K562 (cell line): ENCODE results near the gene GRSF1. TPM values are rescaled to one million over a fixed set of nuclear protein-coding genes. Genes with fewer than 3 reads are reported as not detected.

Source experiments
- CBX2 ChIP-seq: fragments of 200-600 bp; sonication (generic); IDR thresholded peaks from one replicate; pipeline ENCODE4 v1.6.1; 2012; ENCODE audit warnings: mild to moderate bottlenecking, low read length, inconsistent platforms; ENCODE audit not compliant: insufficient read depth, poor library complexity, severe bottlenecking
- CREBBP ChIP-seq: IDR thresholded peaks from one replicate; pipeline ENCODE4 v1.6.1; 2012; ENCODE audit warnings: low read depth, mild to moderate bottlenecking, control low read depth, inconsistent platforms, low read length
- CUX1 ChIP-seq: fragments of 200-800 bp; sonication (Bioruptor generic); IDR thresholded peaks from 2 replicates; pipeline ENCODE4 v1.6.1; 2016; ENCODE audit warnings: missing genetic modification characterization, missing compliant biosample characterization
- ESRRB ChIP-seq: fragments of 250-450 bp; sonication (Bioruptor Pico); IDR thresholded peaks from 2 replicates; pipeline ENCODE4 v1.5.0; 2020; ENCODE audit warnings: mild to moderate bottlenecking, moderate library complexity, borderline replicate concordance
- GMEB1 ChIP-seq: fragments of 250-450 bp; sonication (Bioruptor Pico); IDR thresholded peaks from 2 replicates; pipeline ENCODE4 v1.4.0; 2020; ENCODE audit warnings: mild to moderate bottlenecking
- KLF16 ChIP-seq: IDR thresholded peaks from 2 replicates; pipeline ENCODE4 v1.6.1; 2016; ENCODE audit warnings: antibody characterized with exemption
- MITF ChIP-seq: IDR thresholded peaks from 2 replicates; pipeline ENCODE4 v1.6.1; 2014; ENCODE audit warnings: antibody characterized with exemption
- MTF1 ChIP-seq: fragments of 250-450 bp; sonication (Bioruptor Pico); IDR thresholded peaks from 2 replicates; pipeline ENCODE4 v1.9.0; 2021; ENCODE audit warnings: moderate library complexity, mild to moderate bottlenecking, inconsistent platforms, borderline replicate concordance
- NFYB ChIP-seq: IDR thresholded peaks from 2 replicates; pipeline ENCODE4 v1.6.1; 2011; ENCODE audit warnings: mild to moderate bottlenecking, moderate library complexity; ENCODE audit not compliant: insufficient read length; ENCODE audit errors: extremely low read depth
- SMARCA5 ChIP-seq: fragments of 450-650 bp; IDR thresholded peaks from 2 replicates; pipeline ENCODE4 v1.6.1; 2016
- TAF7 ChIP-seq: fragments of 450-650 bp; IDR thresholded peaks from 2 replicates; pipeline ENCODE4 v1.6.1; 2016; ENCODE audit warnings: missing genetic modification characterization, missing compliant biosample characterization
- TEAD2 ChIP-seq: fragments of 450-650 bp; IDR thresholded peaks from 2 replicates; pipeline ENCODE4 v1.6.1; 2016; ENCODE audit warnings: missing genetic modification characterization, control low read depth, missing compliant biosample characterization
- TFAP4 ChIP-seq: sonication (generic); formaldehyde crosslinking; IDR thresholded peaks from 2 replicates; pipeline ENCODE4 v1.8.0; 2022; ENCODE audit warnings: missing genetic modification reagents, mild to moderate bottlenecking, moderate library complexity, borderline replicate concordance
- THRB ChIP-seq: fragments of 450-650 bp; formaldehyde crosslinking; conservative IDR thresholded peaks from 2 replicates; pipeline ENCODE4 v1.4.0; 2022; ENCODE audit warnings: mild to moderate bottlenecking, missing genetic modification characterization
- U2AF1 ChIP-seq: fragments of 200-400 bp; formaldehyde crosslinking; optimal IDR thresholded peaks from 2 replicates; pipeline ENCODE3; 2017; ENCODE audit warnings: mild to moderate bottlenecking, low read depth, low read length, moderate library complexity
- ZNF232 ChIP-seq: sonication (generic); formaldehyde crosslinking; IDR thresholded peaks from 2 replicates; pipeline ENCODE4 v1.8.0; 2022; ENCODE audit warnings: mild to moderate bottlenecking, missing genetic modification reagents
- polyA plus RNA-seq, 8 experiments: library from polyadenylated mRNA; depleted of rRNA in 4 of 8; stranded (reverse) in 5 of 8; unstranded in 3 of 8; fragments of >200 nt; fragmentation: Nextera tagmentation in 2 of 8; fragmentation: Illumina TruSeq in 1 of 8; extraction: Ambion mirVana in 2 of 8; extraction: Trizol in 1 of 8; gene quantifications; 2 replicates each; pipeline versions ENCODE4 v1.2.1 to v1.2.3, GENCODE V29; 2011 to 2014; ENCODE audit warnings: inconsistent platforms in 1 of 8, missing spikeins in 1 of 8
- total RNA-seq, 7 experiments: library from RNA; depleted of rRNA in 6 of 7; stranded (reverse); fragments of >200 nt in 6 of 7; fragmentation: Illumina TruSeq in 2 of 7; extraction: Trizol in 2 of 7; gene quantifications; 2 replicates each; pipeline versions ENCODE4 v1.2.1 to v1.2.3, GENCODE V29; 2011 to 2021; ENCODE audit warnings: low replicate concordance in 1 of 7
- TF ChIP-seq, protein P1 (sequence below): sonication (generic); formaldehyde crosslinking; IDR thresholded peaks from 2 replicates; pipeline ENCODE4 v1.8.0; 2022; ENCODE audit warnings: mild to moderate bottlenecking, missing genetic modification reagents

The GRSF1 gene
- total and polyA plus RNA-seq, 9 of the 15 experiments (the other 6 are each of a cell fraction or from before 2014, with no cell fraction given) = 33.0 to 105 (median 76.0) TPM

GRCh38 chr4:70839589-70840093, at the start of gene GRSF1 (continued):
- TF ChIP-seq CUX1 (CRISPR knock-in tag) = no peak
- TF ChIP-seq TFAP4 (CRISPR knock-in tag) = peak; percentile 67
- no peak for TF ChIP-seq CBX2
- no peak for TF ChIP-seq CREBBP
- TF ChIP-seq THRB (CRISPR knock-in tag) = no peak
- TF ChIP-seq, protein P1, sequence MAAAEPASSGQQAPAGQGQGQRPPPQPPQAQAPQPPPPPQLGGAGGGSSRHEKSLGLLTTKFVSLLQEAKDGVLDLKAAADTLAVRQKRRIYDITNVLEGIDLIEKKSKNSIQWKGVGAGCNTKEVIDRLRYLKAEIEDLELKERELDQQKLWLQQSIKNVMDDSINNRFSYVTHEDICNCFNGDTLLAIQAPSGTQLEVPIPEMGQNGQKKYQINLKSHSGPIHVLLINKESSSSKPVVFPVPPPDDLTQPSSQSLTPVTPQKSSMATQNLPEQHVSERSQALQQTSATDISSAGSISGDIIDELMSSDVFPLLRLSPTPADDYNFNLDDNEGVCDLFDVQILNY (CRISPR knock-in tag) = no peak
- 0 out of 2 replicates have a peak, but pooled peaks have one; percentile 29 for TF ChIP-seq ZNF232 (CRISPR knock-in tag)
- no peak; the same call in 1 of the 2 replicates for TF ChIP-seq TAF7 (tag)
- TF ChIP-seq NFYB = no peak
- peak; percentile 48 for TF ChIP-seq U2AF1
- no peak for TF ChIP-seq MITF
- no peak for TF ChIP-seq MTF1 (CRISPR knock-in tag)
- TF ChIP-seq GMEB1 (CRISPR knock-in tag) = no peak
- TF ChIP-seq ESRRB = no peak
- TF ChIP-seq KLF16 = no peak
- TF ChIP-seq SMARCA5 = no peak
- no peak for TF ChIP-seq TEAD2
